ENCODE results near the gene ZNF827.

The ZNF827 gene

DNA sequence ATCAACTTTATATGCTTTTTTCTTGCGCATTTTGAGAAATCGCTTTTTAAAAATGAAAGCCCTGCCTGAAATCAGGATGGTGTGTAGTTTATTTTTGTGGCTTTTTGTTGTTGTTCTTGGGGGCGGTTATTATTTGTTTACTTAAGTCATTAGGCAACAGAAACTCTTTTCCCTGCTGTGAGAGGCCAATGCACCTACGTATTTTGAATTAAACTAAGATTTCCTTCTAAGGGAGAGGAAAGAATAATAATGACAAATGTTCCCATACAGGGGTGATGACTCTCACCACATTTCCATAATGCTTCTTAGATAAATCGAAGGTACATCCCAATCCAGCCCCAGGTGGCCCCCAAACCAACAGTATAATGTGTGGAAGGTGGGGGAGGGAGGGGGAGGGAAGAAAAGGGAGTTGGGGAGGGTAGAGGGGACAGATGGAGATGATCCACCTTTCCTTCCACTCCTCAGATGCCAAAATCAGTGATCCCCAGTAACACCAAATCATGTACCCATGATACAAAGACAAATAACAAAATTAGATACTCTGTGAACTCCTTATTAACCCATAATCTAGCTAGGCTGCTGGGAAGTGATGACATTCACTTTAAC, 39.6 kb downstream of the ZNF827 start:
- H3K4me1 ChIP-seq (ENCODE audit: control insufficient read depth in 1 of 2, insufficient read depth in 1 of 2, low read depth in 1 of 2, low read length in 1 of 2): no peaks in the 10 kb centered on the region
- no peaks in the 10 kb centered on the region for H3K36me3 ChIP-seq
- TF ChIP-seq CTCF (IDR thresholded peaks at IDR 0.05): no peak
- H3K9me3 ChIP-seq: no peaks in the 10 kb centered on the region
- H3K4me3 ChIP-seq (ENCODE audit: low read depth in 1 of 2, low read length in 1 of 2): no peak overlapping the region
- H3K27ac ChIP-seq: no peak overlapping the region
- no peaks in the 10 kb centered on the region for H3K27me3 ChIP-seq

DNA sequence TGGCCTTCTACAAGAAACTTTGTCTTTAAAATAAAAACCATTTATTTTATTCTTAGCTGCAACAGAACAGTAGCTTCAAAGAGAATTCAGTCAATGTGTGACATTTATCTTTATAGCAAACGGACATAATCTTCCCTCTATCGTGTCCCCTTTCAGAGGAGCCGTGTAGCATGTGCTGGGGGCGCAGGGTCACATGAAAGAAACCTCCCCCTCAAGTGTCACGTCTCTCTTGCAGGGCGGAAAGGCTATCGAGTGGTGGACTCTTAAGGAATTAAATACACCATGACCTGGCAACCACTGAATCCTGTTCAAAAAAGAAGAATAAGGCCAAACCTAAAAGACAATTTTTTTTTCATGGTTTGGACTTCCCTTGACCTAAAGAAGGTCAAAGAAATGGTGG, 40.2 kb downstream of the ZNF827 start:
- H3K4me3 ChIP-seq (ENCODE audit: low read depth in 1 of 2, low read length in 1 of 2): no peak overlapping the region
- no peaks in the 10 kb centered on the region for H3K9me3 ChIP-seq
- H3K36me3 ChIP-seq: no peaks in the 10 kb centered on the region
- H3K27me3 ChIP-seq: no peaks in the 10 kb centered on the region
- TF ChIP-seq CTCF (IDR thresholded peaks at IDR 0.05): no peak
- no peak overlapping the region for H3K27ac ChIP-seq
- no peaks in the 10 kb centered on the region for H3K4me1 ChIP-seq (ENCODE audit: control insufficient read depth in 1 of 2, insufficient read depth in 1 of 2, low read depth in 1 of 2, low read length in 1 of 2)

DNA sequence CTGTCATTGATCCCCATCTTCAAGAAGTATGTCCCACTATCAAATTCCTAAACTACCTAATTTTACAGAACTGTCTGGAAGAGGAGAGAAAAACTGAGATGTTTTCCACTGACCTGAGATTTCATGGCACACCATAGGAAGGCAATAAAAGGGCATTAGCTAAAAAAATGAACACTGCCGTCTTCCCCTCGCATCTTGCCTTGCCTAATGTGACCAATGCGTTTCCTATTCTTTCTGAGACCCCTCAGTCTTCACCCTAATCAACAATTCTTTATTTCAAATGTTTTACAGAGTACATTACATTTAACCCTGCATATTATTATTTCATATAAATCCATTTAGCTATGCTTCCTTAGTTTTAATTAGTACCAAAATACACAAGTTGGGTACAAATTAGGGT, 43.6 kb downstream of the ZNF827 start:
- no peak for TF ChIP-seq CTCF (IDR thresholded peaks at IDR 0.05)
- Histone ChIP-seq H3K9me3 (no peaks in the 10 kb centered on the region), H3K27me3 (no peaks in the 10 kb centered on the region), H3K4me1 (ENCODE audit: control insufficient read depth in 1 of 2, insufficient read depth in 1 of 2, low read depth in 1 of 2, low read length in 1 of 2) (no peaks in the 10 kb centered on the region), H3K27ac (no peak overlapping the region), H3K4me3 (ENCODE audit: low read depth in 1 of 2, low read length in 1 of 2) (no peak overlapping the region), H3K36me3 (no peaks in the 10 kb centered on the region)

DNA sequence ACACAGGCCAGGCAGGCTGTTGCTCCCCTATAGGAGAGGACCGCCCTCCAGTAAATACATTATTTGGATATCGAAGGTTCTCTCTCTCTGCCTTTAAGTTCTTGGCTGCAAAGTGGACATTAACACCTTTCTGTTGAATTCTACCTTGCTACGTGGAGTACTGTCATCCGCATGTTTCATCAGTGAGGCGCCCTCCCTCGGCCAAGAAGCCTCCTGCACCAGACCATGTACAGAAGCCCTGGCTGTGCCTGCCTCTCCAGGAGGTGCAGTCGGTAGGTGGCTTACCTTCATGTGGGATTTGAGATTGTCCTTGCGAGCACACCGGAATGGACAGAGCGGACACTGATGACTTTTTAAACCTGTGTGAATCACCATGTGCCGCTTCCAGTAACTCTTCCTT, 46.7 kb downstream of the ZNF827 start:
- no peaks in the 10 kb centered on the region for H3K36me3 ChIP-seq
- no peaks in the 10 kb centered on the region for H3K4me1 ChIP-seq (ENCODE audit: control insufficient read depth in 1 of 2, insufficient read depth in 1 of 2, low read depth in 1 of 2, low read length in 1 of 2)
- H3K27ac ChIP-seq: no peak overlapping the region
- no peaks in the 10 kb centered on the region for H3K9me3 ChIP-seq
- no peak overlapping the region for H3K4me3 ChIP-seq (ENCODE audit: low read depth in 1 of 2, low read length in 1 of 2)
- TF ChIP-seq CTCF (IDR thresholded peaks at IDR 0.05): no peak
- H3K27me3 ChIP-seq: no peaks in the 10 kb centered on the region

DNA sequence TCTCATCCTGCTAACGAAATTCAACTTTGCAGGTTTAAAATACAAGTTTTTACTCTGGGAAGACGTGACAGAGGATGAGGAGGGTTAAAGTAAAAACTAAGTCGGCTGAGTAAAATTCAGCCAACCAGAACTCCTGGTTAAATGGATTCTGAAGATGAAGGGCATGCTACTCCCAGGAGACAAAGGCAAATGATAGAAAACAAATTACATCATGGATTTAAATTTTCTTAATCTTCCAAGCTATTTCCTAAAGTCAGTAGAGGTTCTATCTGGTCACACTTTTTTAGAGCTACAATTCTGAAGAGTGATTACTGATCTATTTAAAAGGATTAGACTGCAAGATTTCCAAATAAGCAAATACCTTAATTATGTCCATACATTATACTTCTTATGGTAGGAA, 47.9 kb downstream of the ZNF827 start:
- Histone ChIP-seq H3K27ac (no peak overlapping the region), H3K4me3 (ENCODE audit: low read depth in 1 of 2, low read length in 1 of 2) (no peak overlapping the region), H3K4me1 (ENCODE audit: control insufficient read depth in 1 of 2, insufficient read depth in 1 of 2, low read depth in 1 of 2, low read length in 1 of 2) (no peaks in the 10 kb centered on the region), H3K36me3 (no peaks in the 10 kb centered on the region), H3K9me3 (no peaks in the 10 kb centered on the region), H3K27me3 (no peaks in the 10 kb centered on the region)
- TF ChIP-seq CTCF (IDR thresholded peaks at IDR 0.05): no peak

DNA sequence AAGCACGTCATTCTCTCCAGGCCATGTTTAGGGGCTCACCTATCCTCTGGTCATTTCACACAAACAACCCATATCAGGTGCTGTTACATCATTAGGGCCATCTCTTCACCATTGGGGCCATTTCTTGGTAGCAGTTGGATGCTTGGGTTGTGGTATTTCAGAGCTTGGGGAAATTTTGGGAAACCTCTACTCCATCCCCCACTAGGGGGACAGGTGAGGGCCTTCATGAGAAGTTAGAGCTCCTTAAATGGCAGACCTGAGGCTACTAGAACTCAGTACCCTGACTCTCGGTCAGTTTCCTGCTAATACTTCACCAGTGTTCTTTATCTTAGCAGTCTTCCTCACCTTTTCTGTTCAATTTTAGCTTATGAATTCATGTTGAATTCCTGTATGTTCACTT, 50.2 kb downstream of the ZNF827 start:
- Histone ChIP-seq H3K4me1 (ENCODE audit: control insufficient read depth in 1 of 2, insufficient read depth in 1 of 2, low read depth in 1 of 2, low read length in 1 of 2) (no peaks in the 10 kb centered on the region), H3K27me3 (no peaks in the 10 kb centered on the region), H3K36me3 (no peaks in the 10 kb centered on the region), H3K9me3 (no peaks in the 10 kb centered on the region), H3K27ac (no peak overlapping the region), H3K4me3 (ENCODE audit: low read depth in 1 of 2, low read length in 1 of 2) (no peak overlapping the region)
- TF ChIP-seq CTCF (IDR thresholded peaks at IDR 0.05): no peak
